ENCODE data around the gene SSR1.
"Not testable (repeated sequence)": the region's sequence is repeated elsewhere in the genome, so short reads cannot be mapped to it uniquely, and the experiment has no call there.

The SSR1 gene

DNA sequence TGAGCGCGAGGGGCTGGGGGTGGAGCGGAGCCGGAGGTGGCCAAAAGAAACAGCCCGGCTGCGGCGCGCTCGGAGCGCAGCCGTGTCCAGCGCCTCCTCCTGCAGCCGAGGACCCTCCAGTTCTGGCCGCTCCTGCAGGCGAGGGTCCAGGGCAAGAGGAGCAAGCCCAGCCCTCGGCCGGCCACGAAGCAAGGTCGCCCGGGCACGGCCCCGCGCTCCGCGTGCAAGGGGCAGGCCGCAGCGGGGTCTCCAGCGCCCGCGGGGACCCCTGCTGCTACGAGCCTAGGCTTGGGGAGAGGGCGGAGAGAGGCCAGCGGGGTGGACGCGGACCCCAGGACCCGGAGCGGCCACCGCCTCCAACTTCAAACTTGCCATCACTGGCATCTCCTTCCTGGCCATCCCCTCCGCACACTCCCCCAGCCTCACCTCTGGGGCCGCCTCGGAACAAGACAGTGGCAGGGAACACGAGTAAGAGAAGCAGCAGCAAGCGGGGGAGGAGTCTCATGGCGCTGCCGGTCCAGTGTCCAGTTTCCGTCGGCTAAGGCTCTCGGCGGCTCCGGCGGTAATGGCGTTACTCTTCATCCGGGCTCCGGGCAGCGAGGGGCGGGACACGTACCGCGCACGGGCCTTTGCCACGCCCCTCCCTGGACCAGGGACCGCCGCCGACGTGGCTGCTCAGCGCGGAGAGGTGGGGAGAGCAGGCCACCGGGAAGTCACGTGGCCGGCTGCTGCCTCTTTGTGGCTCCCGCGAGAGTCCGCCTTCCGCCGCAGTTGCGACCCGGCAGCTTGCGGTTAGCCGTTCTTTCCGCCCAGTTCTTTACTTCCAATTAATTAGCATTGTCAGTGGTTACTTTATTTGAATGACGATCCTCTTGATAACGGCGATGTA is at the start of gene SSR1:
Gene SSR1, minus strand, starts transcription at position 584 of the 889 bp plus-strand sequence. Its CDS starts 79 bp downstream, at position 505.
- peak; percentile 94 for DNase-seq (ENCODE audit: low read depth)

DNA sequence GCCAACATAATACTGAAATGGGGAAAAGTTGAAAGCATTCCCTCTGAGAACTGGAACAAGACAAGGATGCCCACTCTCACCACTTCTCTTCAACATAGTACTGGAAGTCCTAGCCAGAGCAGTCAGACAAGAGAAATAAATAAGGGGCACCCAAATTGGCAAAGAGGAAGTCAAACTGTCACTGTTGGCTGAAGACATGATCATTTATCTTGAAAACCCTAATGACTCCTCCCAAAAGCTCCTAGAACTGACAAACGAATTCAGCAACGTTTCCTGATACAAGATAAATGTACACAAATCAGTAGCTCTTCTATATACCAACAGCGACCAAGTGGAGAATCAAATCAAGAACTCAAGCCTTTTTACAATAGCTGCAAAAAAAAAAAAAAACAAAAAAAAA is 38.9 kb upstream of the SSR1 start:
- not testable (repeated sequence) for DNase-seq (ENCODE audit: low read depth)

DNA sequence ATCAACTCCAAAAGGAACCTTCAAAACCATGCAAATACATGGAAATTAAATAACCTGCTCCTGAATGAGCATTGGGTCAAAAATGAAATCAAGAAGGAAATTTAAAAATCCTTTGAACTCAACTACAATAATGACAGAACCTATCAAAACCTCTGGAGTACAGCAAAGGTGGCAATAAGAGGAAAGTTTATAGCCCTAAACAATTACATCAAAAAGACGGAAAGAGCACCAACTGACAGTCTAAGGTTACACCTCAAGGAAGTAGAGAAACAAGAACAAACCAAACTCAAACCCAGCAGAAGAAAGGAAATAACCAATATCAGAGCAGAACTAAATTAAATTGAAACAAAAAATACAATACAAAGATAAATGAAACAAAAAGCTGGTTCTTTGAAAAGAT is 37.6 kb upstream of the SSR1 start:
- DNase-seq (ENCODE audit: low read depth): not testable (repeated sequence)

DNA sequence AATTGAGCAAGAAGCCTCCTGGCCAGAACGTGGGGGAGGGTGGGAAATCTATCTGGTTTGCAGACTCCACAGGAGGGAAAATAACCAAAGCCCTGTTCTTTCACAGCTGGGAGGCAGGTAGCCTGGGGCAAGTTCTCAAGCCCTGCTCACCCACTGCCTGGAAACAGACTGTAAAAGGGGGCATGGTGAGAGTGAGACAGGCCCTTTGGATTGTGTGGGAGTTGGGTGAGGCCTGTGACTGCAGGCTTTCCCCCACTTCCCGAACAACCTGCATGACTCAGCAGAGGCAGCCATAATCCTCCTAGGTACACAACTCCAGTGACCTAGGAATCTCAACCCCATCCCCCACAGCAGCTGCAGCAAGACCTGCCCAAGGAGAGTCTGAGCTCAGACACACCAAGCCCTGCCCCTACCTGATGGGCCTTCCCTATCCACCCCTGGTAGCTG is 34.6 kb upstream of the SSR1 start:
- peak; percentile 55 for DNase-seq (ENCODE audit: low read depth)

DNA sequence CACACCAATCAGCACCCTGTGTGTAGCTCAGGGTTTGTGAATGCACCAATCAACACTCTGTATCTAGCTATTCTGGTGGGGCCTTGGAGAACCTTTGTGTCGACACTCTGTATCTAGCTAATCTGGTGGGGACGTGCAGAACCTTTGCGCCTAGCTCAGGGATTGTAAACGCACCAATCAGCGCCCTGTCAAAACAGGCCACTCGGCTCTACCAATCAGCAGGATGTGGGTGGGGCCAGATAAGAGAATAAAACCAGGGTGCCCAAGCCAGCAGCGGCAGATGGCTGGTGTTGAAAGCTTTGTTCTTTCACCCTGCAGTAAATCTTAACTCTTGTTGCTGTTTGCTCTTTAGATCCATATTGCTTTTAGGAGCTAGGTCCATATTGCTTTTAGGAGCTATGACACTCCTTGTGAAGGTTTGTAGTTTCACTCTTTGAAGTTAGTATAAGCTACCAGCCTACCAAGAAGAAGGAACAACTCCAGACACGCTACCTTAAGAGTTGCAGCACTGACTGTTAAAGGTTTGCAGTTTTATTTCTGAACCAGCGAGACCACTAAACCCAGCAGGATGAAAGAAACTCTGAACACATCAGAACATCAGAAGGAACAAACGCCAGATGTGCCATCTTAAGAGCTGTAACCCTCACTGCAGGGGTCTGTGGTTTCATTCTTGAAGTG is 31.9 kb upstream of the SSR1 start:
- not testable (repeated sequence) for DNase-seq (ENCODE audit: low read depth)

DNA sequence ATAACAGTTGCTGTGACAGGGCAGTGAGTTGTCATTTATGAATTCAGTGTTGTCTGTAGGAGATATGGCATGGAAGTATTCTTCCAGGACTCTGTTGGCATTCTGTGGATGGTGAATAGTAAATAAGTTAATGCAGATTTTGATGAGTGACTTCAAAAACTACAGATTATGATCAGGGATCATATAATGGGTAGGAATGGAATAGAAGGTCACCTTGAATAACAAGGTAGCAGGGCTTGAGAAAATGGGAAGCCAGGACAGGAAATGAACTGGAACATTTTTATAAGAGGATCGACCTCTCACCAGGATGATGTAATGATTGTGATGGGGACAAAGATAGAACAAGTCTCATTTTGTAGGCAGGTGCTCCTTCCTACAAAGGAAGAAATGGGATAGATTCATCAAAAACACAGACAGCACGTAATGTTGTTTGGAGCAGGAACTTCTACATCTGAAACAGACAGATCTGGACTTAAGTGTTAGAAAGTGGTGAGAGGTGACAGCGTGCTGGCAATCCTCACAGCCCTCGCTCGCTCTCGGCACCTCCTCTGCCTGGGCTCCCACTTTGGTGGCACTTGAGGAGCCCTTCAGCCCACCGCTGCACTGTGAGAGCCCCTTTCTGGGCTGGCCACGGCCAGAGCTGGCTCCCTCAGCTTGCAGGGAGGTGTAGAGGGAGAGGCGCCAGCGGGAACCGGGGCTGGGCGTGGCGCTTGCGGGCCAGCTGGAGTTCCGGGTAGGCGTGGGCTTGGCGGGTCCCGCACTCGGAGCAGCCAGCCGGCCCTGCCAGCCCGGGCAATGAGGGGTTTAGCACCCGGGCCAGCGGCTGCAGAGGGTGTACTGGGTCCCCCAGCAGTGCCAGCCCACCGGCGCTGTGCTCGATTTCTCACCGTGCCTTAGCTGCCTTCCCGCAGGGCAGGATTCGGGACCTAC is 30.8 kb upstream of the SSR1 start:
- DNase-seq (ENCODE audit: low read depth): no peak

DNA sequence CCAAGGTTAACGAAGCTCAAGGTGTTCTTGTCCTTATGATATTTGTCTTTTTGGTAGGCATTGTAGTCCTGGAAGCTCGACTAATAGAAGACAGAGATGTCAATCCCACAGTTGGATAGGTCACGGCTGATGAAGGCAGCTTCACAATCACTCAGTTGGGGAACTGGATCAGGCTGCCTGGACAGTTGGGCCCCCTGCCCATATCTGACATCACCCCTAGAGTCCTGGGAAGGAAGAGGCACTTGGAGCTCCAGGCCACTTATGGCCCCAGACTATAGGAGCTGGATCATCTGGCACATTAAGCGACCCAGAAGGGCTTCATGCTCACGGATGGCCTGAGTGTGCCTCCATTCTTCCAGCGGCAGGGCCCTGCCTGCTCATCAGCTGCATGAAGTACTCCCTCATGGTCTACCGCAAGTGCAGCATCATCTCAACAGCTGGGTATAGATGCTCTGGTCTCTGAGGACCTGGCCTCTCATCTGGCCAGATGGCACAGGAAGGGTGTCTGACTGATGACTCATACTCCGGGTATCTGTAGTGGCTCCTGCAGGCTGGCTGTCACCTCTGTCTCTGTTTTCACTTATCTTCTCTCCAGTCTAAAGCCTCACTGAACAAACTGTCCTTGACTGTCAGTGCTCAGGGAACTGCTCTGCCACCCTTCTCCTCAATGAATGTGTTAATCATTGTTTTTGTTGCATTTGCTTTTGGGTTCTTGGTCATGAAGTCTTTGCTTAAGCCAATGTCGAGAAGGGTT is 29.2 kb upstream of the SSR1 start:
- DNase-seq (ENCODE audit: low read depth): no peak

DNA sequence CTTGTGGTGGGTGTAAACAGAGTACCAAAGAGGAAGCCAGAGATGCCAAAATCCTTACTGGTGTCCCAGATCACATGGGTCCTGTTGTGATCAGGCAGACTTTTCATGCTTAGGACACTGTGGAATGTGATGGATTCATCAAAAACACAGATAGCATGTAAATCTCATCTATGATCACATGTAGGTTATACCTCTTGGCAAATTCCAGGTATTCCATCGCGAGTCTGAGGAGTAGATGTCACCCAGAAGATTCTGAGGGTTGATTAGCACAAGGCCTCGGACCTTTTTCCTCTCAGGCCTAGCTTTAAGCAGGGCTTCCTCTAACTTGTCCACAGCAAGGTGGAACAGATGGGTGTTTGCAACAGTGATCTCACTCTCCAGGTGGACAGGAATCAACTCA is 28.3 kb upstream of the SSR1 start:
- no peak for DNase-seq (ENCODE audit: low read depth)

DNA sequence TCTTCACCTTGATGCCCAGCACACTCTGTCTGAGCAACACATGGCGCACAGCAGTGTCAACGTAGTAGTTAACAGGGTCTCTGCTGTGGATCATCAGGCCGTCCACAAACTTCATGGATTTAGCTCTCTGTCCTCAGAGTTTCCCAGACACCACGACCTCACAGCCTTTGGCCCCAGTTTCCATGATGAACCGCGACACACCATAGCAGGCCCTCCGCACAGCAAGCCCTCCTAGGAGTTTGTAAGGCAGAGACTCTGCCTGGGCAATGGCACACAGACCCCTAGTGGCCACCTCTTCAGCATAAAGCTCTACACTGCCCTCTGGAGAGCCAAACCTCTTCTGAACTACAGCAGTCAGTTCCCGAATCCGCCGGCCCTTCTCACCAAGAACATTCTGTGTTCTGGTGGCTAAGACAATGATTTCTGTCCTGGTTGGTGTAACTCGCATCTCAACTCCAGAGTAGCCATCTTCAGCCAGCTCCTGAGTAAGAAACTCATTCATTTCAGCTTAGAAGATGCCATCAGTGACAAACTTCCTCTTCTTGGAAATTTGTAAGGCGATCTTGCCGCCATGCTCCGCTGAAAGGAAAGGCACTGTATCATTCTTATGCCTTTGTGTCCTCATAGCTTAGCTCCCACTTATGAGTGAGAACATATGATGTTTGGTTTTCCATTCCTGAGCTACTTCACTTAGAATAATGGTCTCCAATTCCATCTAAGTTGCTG is 26.2 kb upstream of the SSR1 start:
- DNase-seq (ENCODE audit: low read depth): peak; percentile 38

DNA sequence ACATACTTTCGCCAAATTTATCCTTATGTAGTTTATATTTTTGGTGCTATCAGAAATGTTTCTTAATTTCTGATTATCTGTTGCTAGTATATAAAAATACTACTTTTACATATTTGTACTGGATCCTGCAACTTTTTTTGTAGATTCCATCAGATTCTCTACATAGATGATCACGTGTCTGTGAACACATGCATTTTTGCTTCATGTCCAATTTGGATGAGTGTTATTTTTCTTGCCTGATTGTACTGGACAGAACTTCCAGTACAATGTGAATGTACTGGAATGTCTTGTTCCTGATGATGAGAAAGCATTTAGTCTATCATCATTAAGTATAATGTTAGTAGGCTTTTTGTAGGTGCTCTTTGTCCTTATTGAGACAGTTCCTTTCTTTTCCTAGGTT is 25.0 kb upstream of the SSR1 start:
- no peak for DNase-seq (ENCODE audit: low read depth)

DNA sequence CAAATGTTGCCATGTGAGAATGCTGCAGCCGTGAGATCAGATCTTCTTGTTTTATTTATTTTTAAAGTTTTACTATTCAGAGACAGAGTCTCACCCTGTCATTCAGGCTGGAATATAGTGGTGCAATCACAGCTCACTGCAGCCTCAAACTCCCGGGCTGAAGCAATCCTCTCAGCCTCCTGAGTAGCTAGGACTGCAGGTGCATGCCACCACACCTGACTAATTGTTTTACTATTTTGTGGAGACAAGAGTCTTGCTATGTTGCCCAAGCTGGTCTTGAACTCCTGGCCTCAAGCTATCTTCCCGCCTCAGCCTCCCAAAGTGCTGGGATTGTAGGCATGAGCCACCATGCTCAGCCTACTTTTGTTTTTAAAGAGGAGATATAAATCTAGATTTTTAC is 22.5 kb upstream of the SSR1 start:
- DNase-seq (ENCODE audit: low read depth): no peak

DNA sequence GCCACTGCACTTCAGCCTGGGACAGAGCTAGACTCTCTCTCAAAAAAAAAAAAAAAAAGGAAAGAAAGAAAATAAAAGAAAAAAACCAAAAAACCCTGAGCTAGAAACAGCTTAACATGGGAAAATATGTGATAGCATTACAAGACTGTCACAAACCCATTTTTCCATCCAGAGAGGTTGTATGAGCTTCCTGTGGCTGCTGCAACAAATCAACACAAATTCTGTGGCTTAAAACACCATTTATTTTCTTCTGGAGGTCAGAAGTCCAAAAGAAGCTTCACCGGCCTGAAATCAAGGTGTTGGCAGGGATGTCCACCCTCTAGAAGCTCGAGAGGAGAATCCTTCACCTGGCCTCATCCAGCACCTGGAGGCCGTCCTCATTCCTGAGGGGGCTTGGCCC is 21.7 kb upstream of the SSR1 start:
- DNase-seq (ENCODE audit: low read depth): no peak

DNA sequence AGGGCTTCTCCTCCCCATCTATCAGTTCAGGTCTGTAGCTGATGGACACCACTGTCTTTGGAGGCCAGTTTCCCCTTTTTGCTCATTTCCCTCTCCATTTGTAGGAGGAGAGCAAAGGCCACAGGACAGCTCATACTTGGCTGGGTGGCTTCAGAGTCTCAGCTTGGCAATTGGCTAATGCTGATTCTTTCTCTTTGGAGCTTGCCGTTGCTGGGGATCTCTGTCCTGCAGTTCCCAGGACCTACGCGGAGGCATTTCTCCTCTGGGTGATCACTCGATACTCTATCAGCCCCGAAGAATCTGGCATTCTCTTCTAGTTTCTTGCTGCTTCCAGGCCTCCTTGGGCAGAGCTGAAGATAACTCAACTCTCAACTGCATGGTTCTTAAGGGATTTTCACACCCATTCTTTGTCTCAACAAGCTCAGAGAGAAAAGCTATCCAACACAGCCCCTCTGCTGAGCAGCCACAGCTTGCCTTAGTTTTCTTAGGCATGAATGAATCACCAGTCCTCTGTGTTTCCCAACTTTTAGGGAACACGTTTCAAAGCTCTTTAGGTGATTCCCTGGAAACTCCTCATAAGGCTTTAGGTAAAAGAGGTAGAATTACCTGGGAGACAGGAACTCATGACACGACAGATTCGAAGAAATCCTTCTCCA is 19.2 kb upstream of the SSR1 start:
- peak; percentile 21 for DNase-seq (ENCODE audit: low read depth)

DNA sequence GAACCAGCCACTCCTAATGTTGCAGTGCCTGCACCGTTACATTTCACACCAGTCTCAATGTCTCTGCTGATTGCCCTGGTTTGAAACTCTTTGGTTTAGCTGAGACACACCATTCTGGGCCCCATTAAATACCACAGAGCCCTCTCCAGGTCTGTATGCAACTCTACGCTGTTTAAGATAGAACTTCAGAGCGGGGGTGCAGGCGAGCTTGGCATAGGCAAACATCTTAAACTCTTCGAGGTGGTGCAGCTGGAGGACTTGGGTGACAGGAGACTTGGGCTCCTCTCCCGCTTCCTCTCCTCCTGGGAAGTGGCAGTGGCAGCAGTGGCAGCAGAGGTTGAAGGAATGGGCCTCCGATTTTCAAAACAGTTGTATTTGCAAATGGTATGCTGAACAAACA is 18.5 kb upstream of the SSR1 start:
- DNase-seq (ENCODE audit: low read depth): no peak

DNA sequence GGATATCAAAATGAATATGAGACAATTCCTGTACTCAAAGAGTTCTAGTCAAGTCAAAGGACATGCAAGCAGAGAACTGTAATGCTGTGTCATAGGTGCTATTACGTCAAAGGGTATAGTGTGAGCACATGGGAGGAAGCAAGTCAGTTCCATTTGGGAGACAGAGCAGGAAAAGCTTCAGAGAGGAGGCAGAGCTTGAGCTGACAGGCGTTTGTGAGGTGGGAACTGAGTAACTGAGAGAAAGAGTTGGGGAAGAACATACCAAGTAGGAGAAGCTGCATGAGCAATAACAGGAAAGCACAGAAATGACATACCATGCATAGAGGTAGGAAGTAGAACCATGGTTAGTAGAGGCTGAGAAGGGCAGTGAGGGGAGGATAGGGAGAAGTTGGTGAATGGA is 15.2 kb upstream of the SSR1 start:
- DNase-seq (ENCODE audit: low read depth): no peak

DNA sequence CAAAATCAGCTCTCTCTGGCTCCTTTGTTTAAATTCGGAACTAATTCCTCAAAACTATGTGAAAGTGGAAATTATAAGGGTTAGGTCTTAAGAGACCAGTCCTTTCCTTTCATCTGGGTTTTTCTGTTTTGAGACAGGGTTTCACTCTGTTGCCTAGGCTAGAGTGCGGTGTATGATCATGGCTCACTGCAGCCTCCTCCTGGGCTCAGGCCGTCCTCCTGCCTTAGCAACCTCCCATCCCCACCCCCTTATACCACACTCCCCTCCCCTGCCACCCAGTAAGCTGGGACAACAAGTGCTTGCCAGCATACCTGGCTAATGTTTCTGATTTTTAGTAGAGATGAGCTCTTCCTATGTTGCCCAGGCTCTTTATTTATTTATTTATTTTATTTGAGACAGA is 12.8 kb upstream of the SSR1 start:
- no peak for DNase-seq (ENCODE audit: low read depth)

DNA sequence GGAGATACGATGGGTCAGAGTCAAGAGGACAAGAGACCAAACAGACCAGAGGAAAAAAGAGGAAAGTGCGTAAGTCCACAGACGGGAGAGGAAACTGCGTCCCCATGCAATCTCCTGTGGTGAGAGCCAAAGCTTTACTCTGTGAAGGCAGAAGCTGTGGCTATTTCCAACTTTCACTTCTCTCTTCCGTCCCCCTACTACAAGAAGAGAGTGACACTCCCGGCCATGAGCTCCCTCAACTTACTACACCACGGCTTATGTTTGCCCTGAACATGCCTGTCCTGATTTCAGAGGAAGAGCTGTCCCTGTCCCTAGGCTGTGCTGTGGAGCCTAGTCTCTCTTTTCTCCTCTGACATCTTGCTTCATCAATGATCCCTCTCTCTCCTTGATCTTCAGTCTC is 11.5 kb upstream of the SSR1 start:
- no peak for DNase-seq (ENCODE audit: low read depth)

DNA sequence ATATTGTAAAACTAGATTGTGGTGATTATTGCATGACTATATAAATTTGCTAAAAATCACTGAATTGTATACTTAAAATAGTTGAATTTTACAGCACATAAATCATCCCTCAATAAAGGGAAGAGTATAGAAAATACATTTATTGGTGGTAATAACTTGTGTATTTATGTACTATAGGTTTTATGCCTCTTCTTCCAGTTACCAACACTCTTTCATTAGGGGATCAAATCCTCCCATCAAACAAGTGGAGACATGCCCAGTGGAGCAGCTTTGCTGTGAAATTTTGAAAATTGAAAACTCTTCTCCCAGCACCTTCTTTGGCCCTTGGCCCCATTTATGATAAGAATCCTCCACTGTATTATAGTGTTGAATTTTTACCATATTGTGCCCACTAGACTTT is 10.1 kb upstream of the SSR1 start:
- DNase-seq (ENCODE audit: low read depth): no peak

DNA sequence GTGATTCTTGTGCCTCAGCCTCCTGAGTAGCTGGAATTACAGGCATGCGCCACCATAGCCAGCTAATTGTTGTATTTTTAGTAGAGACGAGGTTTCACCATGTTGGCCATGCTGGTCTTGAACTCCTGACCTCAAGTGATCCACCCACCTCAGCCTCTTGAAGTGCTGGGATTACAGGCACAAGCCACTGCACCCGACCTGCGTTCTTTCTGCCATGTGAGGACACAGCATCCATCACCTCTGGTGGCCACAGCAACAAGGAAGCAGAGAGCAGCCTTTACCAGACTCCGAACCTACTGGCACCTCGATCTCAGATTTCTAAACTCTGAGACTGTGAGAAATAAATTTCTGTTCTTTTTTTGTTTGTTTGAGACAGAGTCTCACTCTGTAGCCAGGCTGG is 8.9 kb upstream of the SSR1 start:
- DNase-seq (ENCODE audit: low read depth): not testable (repeated sequence)

DNA sequence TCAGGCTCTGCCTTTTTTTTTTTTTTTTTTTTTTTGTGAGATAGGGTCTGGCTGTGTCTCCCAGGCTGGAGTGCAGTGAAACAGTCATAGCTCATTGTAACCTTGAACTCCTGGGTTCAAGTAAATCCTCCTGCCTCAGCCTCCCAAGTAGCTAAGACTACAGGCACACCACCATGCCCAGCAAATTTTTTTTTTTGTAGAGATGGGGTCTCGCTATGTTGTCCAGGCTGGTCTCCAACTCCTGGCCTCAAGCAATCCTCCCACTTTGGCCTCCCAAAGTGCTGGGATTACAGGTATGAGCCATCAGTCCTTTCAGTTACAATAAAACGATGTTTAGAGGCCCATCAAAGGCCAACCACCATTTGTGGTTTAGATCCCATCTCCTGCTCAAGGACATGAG is 6.4 kb upstream of the SSR1 start:
- DNase-seq (ENCODE audit: low read depth): not testable (repeated sequence)

All from amniotic epithelial cell (primary cell).